Cerebellar nuclear complex (tissue), 1 donor: ENCODE measurements around the gene MACROD2.
"Not testable (repeated sequence)": the region's sequence is repeated elsewhere in the genome, so short reads cannot be mapped to it uniquely, and the experiment has no call there.

ENCODE experiments used
- DNase-seq, 2 experiments: peaks; one replicate each; lab custom pipeline; 2025; lab: John Stamatoyannopoulos, UW

MACROD2 gene

DNA sequence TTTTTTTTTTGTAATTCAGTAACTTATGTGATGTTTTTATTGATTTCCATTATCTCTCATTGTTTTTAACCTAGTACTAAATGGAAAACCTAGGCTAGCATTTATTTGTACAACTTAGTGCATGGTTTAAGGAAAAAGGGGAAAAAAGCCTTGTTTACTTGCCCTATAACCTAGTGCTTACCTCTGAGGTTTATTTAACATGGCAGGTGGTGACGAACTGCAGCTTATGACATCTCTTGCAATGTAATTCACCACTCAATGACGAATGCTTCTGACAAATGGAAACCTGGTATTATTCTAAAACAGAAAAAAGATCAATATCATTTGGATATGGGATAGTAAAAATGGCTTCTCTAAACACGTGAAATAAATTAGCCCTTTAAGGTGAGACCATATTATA, 960.7 kb downstream of the MACROD2 start:
- no peak for DNase-seq

DNA sequence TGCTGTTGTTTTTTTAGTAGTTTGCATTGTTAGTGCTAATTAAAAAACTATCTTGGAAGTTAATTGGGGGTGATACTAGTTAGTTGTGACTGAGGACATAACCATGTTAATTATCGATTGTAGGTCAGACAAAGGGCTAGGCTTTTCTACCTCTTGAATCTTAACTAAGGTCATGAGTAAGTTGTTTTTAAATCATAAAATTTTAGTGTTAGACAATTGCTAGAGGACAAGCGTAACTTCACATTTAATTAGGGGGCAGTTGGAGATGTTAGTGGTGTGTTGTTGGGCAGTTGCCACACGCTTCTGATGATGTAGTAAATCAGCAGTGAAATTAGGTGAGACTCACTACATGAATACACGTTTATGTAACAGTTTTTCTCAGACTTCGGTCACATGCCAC, 961.2 kb downstream of the MACROD2 start:
- no peak for DNase-seq

DNA sequence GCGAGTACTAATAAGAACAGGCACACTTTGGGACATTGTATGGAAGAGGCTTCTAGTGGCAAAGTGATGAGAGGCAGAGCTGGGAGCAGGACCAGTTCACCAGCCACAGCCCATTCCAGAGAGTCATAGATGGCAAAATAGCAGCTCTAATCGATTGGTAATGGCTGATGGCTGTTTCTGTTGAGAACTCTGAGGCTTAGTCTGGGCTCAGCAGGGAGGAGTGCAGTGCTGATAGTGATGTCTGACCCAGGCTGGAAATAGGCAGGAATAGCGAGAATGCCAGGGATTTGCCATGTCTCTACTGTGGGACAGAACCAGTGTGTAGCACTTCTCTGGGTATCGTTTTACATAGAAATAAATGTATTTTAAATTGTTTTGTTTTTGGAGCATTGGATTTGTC, 962.1 kb downstream of the MACROD2 start:
- no peak for DNase-seq

DNA sequence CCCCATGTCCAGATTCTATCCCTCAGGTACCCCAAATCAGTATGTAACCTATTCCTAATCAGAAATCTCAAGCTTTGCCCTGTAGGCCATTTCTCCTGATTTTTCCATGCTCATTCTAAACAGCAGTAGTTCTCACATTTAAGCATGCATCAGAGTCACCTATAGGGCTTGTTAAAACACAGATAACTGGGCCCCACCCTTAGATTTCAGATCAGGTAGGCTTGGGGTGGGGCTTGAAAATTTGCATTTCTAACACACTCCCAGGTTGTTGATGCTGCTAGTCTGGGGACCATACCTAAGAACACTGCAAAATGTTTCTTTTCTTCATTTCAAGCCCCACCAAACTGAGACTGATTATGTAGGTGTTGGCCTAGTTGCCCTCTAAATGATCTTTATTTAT, 963.3 kb downstream of the MACROD2 start:
- no peak for DNase-seq

DNA sequence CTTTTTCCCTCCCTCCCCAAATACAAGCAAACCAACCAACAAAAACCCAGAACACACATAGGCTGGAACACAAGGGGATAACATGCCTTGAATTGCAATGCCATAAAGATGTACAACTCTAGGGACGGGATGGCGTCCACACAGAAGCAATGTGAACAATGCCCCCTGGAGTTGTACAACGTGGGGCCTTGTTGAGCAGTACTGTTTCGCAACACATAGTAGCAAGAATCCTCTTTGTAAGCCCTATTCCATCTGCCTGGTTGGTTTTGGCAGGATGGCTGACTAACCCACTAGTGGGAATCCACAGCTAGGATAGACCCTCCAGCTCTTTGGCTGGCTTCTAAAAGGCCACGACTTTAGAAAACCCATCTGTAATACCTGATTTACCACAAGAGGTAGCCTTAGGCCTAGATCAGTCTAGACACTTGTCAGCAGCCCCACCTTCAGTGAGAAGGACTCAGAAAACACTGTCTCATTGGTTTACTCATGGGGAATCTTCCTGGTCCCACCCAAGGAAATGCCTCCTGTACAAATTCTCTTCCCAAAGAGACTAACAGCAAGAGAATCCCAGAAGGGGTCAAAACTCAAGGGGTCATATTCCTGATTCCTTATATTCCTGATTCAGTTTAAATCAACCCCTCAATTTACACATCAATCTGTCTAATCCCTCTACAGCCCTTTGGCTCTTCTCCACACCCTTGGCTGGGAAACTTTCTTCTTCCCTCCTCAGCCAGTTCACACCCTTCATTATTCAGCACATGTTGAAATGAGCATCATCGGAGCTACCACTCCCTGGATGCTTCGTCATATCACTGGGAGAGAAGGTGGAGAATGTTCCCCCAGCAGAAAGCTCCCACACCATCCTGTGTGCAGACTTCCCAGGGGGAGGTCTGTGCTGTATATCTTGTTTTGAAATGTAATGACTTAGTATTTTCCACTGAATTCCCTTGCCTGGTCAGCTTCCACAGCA, 964.5 kb downstream of the MACROD2 start:
- no peak for DNase-seq

DNA sequence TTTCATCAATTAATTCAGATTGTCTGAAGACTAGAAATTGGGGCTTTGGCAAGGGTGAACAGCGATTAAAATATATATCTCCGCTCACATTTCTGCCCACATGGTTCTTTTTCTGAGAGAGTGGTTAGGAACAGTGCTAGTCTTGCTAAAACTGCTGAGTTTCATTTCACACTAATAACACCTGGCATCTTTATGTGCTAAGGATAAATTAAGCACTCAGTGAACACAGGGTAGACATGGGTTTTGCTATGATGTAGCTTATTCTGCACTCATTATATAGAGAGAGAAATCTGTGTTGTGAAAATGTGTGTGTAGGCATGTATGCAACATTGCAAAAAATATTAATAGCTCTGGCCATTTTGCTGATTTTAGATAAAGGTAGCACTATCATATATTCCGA, 965.5 kb downstream of the MACROD2 start:
- DNase-seq: no peak

DNA sequence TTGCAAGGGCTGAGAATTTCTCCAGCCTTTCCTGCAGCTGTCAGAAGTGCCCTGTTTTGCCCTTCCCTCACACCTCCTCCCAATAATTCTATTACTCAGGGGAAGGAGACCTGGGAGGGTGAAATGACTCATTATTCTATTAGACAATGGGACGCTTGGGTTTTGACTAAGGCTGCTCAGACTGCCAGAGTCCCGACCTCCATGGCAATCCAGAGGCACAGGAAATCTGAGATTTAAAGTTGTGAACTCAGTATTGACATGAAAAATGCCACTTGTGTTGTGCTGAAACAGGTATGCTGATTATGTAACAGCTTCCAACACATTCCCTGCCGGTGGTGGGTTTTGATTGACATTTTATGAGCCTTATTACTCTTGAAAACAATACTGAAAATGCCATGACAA, 967.9 kb downstream of the MACROD2 start:
- DNase-seq: no peak

DNA sequence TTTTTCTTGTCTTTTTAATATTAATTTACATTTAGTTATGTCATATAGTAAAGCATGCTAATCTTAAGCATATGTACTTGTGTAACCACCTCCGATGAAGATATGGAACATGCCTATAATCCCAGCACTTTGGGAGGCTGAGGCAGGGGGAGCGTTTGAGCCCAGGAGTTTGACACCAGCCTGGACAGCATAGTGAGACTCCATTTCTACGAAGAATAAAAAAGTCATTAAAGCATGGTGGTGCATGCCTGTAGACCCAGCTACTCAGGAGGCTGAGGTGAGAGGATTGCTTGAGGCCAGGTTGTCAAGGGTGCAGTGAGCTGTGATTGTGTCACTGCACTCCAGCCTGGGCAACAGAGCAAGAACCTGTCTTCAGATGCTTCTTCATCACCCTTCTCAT, 970.9 kb downstream of the MACROD2 start:
- DNase-seq: no peak

DNA sequence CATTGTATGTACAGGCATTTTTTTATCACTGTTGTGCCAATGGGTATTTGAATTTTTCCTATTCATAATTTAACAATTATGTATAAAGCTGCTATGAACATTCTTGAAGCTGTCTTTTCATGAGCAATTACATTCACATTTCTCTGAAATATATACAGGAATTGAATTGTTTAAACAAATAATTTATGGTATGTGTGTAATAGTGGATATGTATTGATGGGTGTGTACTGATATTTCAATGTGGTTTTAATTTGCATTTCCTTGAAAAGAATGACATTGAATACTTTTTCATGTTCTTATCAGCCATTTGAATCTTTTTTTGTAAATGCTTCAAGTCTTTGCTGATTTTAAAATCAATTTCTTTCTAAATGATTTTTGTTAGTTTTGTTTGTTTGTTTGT, 971.5 kb downstream of the MACROD2 start:
- DNase-seq: no peak

DNA sequence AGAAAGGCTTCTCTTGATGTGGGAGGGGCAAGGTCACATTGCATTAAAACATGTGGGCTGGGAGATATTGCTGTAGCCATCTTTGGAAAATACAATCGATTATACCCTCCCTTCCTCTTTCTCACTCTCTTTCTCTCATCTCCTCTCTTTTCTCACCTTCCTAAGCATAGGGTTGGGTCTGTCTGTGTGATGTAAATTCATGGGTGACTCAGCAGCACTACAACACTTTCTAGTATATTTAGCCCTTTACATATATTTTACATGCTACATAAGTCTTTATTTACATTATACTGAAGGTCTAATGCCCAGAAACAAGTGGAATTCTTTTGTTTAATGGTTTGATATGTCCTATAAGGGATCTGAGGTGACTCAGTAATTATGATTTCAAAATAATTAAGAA, 976.9 kb downstream of the MACROD2 start:
- no peak for DNase-seq

DNA sequence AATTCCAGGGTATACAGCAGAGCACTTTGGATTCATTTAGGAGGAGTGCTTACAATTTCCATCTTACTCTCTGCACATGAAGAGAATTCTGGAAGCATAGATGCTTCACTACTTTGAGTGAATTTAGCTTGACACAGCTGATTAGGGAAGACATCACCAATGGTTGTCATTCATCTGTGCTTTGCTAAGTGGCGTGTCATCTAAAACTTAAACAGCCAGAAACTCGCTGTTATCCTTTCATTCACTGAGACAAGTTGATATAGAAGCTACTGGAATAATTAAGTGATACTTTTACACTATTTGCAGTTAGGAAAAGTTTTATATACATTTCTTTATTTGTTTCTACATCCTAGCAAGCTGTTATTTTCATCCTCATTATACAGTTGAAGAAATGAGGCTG, 977.4 kb downstream of the MACROD2 start:
- DNase-seq: no peak

DNA sequence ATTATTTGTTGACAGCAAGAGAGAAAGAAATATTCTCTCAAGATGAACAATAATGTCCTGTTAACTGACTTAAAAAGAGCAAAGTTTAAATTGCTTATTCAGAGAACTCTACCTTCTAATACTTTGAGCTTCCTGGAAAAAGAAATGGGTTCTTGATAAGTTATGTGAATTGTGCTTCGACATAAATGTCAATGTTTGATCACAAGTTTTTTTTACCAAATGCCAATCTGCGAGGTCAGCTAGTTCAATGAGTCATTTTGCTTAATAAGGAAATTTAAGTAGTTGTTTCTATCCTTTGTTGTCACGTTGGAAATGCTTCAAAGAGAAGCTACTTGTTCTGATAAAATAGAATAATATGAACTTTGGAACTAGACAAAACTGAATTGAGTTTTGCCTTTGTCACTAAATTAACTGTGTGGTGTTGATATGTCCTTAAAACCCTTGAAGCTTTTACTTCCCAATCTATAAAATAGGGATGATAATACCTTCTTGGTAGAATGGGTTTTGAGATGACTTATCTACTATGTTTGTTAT, 984.2 kb downstream of the MACROD2 start:
- no peak for DNase-seq

DNA sequence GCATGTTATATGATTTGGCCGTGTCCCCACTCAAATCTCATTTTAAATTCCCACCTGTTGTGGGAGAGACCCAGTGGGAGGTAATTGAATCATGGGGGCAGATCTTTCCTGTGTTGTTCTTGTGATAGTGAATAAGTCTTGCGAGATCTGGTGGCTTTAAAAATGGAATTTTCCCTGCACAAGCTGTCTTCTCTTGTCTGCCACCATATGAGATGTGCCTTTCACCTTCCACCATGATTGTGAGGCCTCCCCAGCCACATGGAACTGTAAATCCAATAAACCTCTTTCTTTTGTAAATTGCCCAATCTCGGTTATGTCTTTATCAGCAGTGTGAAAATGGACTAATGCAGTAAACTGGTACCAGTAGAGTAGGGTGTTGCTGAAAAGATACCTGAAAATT, 986.2 kb downstream of the MACROD2 start:
- not testable (repeated sequence) for DNase-seq

DNA sequence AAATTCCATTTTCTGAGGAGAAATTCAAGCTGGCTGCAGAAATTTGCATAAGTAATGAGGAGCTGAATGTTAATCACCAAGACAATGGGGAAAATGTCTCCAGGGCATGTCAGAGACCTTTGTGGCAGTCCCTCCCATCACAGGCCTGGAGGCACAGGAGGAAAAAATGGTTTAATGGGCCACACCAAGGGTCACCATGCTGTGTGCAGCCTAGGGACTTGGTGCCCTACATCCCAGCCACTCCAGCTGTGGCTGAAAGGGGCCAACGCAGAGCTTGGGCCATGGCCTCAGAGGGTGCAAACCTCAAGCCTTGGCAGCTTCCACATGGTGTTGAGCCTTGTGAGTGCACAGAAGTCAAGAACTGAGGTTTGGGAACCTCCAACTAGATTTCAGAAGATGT, 987.0 kb downstream of the MACROD2 start:
- not testable (repeated sequence) for DNase-seq

DNA sequence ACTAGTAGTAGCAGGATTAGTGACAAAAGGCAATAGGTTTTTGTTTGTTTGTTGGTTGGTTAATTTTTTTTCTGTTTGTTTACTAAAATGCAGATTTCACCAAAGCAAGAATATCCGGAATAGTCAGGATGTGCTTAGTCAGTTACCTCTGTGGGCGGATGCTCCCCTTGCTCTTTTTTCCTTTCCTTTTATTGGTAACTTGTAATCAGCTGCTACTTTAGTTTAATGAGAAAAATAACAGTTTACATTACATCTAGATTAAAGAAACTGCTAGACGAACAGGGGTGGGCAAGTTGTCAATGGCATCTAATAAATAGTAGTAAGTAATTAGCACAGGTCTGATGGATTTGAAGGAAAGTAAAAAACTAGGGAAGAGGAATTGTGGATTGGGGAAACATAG, 989.0 kb downstream of the MACROD2 start:
- DNase-seq: no peak

DNA sequence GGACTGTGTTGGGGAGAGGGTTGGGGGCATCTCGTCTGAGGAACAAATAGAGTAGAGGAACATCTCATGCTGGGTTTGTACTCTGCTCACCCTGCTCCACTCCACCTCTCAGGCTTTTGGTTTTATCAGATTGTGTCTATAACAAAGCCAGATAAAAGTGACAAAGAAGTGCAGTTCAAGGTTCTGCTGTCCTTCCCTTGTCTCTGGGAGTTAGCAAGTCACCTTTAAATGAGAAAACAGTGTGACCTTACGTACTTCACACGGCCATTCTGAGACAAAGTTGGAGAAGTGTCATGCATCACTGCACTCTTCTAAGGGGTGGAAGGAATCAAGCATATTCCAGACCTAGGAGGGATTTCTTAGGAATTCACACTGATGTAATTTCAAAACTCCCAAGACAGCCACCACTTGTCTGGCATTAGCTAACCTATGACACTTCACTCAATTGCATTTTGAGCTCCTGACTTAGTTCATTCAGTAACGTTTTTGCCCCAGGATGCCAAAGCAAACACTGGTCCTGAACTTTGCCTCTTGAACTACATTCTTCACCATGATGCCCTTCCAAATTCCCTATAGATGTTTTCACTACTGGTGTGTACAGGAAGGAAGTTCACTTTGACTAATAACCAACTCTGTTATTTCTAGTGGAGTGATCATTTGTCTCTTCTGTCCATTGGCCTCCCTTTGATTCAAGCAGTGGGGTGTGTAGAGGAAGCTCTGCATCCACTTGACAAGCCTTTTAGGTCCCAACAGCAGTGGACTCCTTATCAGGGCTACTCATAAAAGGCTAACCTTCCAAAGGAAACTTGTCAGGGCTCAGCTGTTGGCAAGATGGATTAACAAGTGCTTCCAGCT, 989.7 kb downstream of the MACROD2 start:
- DNase-seq: no peak

DNA sequence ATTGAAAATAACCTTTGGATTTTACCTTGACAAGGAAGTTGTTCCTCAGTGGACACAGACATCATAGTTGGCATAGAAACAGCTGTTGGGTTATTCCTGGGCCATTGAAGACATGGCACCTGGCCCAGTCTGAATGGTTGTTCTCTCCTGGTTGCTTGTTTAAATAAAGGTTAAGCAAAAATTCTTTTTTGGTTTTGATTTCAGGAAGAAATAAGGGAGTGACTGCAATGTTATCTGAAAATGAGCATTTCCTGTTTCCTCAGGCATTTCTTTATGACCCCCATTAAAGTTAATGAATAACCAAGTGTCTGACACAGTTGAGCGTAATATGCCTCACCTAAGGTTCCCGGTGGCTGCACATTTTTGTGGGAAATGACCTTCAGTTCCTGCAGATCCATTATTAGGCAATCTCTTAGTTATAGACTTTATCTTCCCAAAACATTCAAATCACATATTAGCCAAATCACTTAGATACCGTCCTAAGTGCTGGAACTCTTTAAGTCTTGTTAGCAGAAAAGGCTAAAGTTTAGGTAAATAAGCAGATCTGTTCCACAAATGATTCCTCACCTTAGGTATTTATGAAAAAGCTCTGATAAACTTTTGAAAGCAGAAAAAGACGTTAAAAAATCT, 990.8 kb downstream of the MACROD2 start:
- DNase-seq: no peak

DNA sequence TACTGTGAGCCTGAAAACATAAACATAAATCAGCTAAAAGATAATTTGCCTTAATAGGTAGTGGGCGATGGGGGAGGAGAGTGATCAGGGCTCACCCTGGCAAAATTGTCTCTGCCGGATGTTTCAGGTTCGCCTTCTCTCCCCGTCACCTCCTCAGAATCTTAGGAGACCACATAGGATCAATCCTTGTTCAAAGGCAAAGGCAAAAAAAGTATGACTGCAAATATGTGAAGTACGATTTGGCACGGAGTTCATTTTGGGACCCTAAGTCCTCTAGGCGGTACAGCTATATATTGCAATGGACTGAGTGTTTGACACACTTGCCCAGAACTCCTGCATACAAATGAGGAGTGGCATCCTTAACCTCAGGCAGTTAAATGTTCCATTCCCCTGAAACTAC, 991.3 kb downstream of the MACROD2 start:
- no peak for DNase-seq

DNA sequence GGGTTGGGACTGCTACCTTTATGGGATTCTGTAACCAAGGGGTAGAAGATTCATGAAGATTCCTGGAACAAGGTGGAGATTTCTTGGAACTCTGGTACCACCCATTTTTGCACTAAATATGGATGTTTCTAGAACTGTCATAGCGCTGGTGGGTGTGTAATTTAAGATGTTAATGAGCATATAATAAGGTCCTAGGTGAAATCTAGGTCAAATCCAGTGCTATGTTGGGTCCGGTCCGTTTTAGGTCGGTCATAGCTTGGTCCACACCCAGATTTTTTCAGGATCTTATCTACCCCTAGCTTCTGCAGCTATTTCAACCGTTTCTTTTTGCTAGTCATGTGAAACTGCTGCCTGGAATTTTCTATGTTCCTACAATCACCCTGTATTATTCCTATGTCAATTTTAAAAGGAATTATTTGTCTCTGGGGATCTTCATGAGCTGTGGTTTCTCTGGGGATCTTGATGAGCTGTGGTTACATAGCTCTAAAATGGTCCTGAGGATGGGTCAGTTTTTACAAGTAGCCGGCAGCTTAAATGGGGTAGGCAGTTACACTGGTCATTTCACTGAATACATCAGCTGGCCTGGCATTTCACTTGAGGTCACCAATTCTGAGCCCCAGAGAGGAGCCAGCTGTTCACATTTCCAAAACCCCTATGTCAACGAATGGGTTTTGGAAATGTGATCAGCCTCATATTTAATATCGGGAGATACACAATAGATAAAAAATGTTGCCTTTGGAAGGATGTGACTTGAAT, 994.4 kb downstream of the MACROD2 start:
- no peak for DNase-seq

DNA sequence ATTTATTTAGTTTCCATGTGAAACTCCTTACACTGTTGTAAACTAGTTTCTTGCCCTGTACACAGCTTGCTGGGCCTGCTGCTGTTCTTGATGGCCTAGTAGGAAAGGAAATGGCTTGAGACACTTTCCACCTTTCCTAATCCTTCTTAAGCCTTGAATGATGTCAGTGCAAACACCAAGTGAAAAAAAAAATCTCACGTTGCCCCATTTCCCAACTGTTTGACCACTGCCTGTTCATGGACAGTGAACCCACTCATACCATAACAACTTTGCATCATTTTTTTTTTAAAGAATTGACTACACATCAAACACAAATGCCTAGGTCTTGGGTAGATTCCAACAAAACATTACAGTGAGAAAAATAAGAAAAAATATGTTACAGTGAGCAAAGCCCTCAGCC, 995.7 kb downstream of the MACROD2 start:
- DNase-seq: no peak

DNA sequence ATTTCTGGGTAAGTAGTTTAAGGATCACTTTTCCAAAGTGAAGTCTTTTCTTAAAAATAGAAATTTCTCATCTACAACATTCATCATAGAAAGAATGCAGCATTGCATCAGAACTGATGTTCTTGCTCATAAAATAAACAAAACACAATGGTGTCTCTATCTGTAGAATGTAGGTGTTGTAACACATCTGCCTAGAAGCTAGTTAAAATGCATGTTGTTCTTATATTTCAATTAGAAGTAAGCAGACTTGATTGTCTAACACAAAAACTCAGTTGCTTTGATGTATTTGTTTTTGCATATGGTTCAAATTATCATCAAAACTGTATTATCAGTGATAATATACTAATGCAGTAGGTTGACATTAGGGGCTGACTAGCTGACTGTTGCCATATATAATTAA, 996.8 kb downstream of the MACROD2 start:
- no peak for DNase-seq

DNA sequence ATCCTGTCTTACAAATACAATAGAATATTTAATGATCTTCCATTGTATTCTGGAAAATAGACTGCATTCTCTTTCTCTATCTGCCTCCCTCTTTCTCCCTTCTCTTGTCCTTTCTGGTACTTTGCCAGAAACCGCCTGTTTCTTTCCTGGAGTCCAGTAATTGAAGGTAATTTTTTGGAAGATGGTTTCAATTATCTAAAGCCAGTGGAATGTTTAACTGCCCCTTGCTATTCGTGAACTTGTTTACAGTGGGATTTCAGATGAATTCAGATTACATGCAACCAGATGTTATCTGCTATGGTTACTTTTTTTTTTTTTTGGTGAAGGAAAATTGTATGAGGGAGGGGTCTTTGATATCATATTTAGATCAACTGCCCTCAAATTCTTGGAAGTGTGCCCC, 997.6 kb downstream of the MACROD2 start:
- DNase-seq: no peak
